Dermis microvascular lymphatic vessel endothelial cell (primary cell): ENCODE results near the gene MOB3B. TPM values are rescaled to one million over a fixed set of nuclear protein-coding genes. Genes with fewer than 3 reads are reported as not detected.
"Not testable (repeated sequence)": the region's sequence is repeated elsewhere in the genome, so short reads cannot be mapped to it uniquely, and the experiment has no call there.

Experiments
- DNase-seq, 2 donors: peaks; one replicate each; pipeline versions ENCODE4 v3.0.0 to v3.0.0-alpha.2; 2010; ENCODE audit warnings: low read depth in 2 of 2
- total RNA-seq: library from RNA; depleted of rRNA; stranded (reverse); fragments of >200 nt; gene quantifications from 2 replicates; pipeline ENCODE4 v1.2.1, GENCODE V29; 2014

MOB3B gene
- total RNA-seq, 1 donor from 2014 or later = 1.4 TPM

DNA sequence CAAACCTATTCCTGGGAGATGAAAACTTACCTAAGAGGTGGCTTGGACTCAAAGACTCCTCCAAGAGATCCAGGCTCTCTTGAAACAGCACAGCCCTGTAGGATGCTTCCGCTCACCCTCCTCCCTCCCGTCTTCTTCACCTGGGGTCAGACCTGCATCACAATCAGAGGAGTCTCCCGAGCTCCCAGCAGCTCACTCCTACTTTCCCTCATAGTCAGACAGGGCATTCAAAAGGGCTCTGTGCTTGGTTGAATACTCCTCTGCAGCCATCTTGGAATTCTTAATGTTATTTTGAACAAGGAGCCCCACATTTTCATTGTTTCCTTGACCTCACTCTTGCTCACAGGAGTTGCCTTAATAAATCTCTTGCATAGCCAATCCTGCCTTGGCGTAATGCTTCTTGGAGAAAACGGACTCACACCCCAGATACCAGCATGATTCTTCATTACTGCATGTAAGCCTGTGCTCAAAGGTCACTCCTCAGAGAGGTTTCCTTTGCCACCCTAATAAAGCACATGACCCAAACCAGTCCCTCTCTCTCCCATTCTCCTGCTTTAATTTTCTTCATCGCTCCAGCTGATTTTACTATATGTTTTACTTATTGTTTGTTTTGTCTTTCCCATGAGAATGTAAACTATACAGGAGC lies 52.6 kb downstream of the MOB3B start:
- DNase-seq = no peak

DNA sequence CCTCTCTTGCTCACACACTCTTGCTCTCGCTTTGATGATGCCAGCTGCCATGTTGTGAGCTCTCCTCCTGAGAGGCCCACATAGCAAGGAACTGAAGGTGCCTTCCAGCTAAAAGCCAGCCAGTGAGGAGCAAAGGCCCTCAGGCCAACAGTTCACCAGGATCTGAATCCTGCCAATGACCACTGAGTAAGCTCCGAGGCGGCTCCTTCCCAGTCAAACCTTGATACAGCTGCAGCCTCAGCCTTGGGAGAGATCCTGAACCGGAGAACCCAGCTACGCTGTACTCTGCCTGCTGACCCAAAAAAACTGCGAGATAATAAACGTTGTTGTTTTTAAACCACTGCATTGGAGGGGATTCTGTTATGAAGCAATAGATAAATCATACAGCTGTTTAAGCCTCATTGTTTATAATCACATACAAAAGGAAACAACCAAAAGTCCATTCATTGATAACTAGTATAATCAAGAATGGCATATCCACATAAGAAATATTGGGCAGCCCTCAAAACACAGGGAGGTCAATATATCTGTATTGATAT lies 54.5 kb downstream of the MOB3B start:
- DNase-seq = no peak

- no peak for DNase-seq
Observed at GRCh38 chr9:27474305-27474704, 55.3 kb downstream of the MOB3B start.

GRCh38 chr9:27473111-27473529 lies 56.5 kb downstream of the MOB3B start:
- no peak for DNase-seq

GRCh38 chr9:27472195-27472594 lies 57.4 kb downstream of the MOB3B start:
- no peak for DNase-seq

- no peak for DNase-seq
Observed at GRCh38 chr9:27471789-27472188, 57.8 kb downstream of the MOB3B start.

DNA sequence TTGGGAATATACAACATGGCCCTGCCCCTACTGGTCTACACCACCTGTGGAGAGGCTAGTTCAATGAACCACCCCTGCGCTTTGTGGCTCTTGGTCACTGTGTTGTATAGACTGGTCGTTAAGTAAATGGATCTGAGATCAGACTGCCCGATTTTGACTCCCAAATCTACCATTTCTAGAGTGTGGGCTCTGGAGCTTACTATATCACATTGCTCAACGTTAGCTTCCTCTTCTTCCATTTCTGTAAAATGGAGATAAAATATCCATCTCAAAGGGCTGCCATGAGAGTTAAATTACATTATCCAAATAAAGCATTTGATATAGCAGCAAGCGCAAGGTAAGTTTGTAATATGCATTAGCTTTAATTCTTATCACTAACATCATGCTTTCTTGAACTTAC lies 58.2 kb downstream of the MOB3B start:
- no peak for DNase-seq

DNA sequence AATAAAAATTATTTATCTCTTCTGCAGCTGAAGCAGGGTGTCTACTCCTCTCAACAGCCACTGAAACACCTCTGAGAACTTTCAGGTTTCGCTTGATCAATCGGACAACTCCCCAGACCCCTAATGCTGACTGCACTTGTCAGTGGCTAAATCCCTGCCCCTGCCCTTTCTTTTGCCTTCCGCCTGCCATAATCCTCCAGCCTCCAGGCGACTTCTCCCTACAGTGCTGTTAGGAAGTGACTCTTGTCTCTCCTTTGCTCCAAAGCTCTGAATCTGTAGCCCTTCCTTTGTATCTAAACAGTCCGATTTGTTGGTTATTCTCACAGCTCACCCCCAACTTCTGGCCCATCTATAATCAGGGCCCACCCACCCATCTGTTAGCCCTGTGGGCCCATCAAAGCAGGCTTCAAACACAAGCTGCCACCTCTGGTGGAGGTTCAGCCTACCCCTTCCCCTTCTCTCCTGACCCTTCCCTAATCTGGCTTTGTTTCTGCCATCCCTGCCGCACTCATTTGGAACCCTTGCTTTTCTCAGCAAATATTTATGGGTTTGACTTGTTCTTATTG lies 59.2 kb downstream of the MOB3B start:
- no peak for DNase-seq

- DNase-seq = no peak
Observed at GRCh38 chr9:27469550-27469949, 60.1 kb downstream of the MOB3B start.

- DNase-seq = peak; percentile 21 to 61
Observed at GRCh38 chr9:27468462-27469110, 61.0 kb downstream of the MOB3B start.

DNA sequence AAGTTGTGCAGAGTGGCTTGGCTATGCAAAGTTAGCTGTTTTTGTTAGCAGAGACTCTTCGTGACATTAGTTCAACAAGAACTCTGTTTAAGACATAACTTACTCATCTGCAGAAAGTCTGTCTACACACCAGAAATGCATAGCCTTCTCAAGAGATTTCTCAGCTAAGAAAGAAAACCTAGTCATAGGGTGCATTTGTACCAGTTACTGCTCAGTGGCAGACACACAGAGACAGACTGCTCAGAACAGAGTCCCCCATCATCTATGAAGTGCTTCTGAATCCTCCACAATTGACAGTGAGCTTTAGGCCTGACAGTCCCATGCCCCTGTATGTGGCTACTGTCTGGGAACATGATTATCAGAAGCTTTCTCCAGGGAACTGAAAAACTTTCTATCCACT lies 61.6 kb downstream of the MOB3B start:
- DNase-seq = no peak

- no peak for DNase-seq
Observed at GRCh38 chr9:27467486-27467885, 62.1 kb downstream of the MOB3B start.

DNA sequence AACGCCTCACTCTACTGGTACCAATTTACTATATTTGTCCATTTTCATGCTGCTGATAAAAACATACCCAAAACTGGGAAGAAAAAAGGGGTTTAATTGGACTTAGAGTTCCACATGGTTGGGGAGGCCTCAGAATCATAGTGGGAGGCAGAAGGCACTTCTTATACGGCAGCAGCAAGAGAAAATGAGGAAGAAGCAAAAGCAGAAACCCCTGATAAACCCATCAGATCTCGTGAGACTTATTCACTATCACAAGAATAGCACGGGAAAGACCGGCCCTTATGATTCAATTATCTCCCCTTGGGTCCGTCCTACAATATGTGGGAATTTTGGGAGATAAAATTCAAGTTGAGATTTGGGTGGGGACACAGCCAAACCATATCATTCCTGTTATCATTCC lies 63.1 kb downstream of the MOB3B start:
- DNase-seq = not testable (repeated sequence)

- not testable (repeated sequence) for DNase-seq
Observed at GRCh38 chr9:27464950-27465349, 64.7 kb downstream of the MOB3B start.

DNA sequence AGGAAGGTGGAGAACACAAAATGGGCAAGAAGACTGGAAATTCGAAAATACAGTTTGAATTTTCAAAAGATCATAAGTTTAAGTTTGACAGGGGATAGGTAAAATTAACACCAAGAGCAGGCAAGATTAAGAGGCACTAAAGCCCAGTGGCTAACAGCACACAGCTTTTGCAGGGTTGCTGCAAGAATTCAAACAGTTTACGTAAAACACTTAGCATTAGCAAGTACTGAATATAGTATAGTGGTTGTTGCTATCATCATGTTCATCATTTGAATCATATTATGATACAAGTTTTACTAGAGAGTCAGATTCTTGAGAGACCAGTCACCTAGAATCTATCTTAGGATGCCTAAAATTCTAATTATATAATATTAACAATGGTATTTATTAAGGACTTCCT lies 66.8 kb downstream of the MOB3B start:
- DNase-seq = no peak

GRCh38 chr9:27462434-27462833 lies 67.2 kb downstream of the MOB3B start:
- no peak for DNase-seq

DNA sequence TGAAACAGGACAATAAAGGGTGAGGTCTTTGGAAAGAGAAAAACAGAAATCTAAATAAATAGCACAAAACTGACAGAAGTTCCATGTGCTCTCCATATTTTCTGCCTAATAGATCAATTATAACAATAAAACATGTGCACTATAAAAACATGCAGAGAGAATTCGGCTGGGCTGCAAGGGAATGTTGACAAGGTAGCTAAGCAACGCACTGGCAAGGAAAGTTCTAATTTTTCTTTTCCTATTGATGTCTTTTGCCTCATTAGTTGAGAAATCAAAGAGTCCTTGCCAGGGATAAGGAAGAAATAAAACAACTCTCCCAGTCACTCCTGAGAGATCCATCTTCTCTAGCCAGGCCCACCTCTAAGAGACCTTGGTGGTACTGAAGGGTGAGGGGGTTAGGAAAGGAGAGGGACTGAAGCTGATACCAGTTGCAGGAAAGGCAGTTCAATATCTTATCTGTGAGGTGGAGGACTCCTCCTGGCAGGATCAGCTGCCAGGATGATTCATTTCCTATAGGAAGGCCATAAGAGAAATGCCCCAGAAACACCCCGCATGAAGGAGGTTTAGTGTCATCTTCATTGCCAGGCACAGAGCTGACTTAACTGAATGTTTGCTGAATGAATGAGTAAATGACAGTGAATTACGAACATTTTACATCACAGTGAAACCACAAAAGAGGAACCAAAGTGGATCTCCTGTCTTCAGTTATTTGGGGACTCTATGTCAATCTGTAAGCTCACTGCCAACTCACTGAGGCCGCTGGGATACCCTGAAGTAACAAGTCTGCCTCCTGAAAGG lies 69.2 kb downstream of the MOB3B start:
- peak; percentile 58 to 61 for DNase-seq

DNA sequence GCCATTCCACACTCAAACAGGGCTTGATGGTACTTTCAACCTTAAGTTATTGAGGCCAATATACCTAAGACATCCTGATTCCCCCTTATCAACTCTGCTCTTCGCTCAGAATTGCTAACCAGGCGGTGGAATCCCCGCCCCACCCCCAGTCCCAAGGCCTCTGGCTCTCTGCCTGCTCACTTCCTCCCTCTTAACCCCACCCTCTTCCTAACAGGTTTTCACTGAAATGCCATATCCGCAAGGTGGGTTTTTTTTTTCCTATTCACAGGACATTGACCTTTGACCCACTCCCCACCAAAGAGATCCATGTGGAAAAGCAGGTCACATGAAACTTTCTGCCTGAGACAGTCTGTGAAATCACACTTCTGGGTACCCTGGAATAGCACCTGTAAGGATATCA lies 72.2 kb downstream of the MOB3B start:
- peak; percentile 38 to 48 for DNase-seq

GRCh38 chr9:27453860-27454553 lies 75.6 kb downstream of the MOB3B start:
- no peak for DNase-seq

DNA sequence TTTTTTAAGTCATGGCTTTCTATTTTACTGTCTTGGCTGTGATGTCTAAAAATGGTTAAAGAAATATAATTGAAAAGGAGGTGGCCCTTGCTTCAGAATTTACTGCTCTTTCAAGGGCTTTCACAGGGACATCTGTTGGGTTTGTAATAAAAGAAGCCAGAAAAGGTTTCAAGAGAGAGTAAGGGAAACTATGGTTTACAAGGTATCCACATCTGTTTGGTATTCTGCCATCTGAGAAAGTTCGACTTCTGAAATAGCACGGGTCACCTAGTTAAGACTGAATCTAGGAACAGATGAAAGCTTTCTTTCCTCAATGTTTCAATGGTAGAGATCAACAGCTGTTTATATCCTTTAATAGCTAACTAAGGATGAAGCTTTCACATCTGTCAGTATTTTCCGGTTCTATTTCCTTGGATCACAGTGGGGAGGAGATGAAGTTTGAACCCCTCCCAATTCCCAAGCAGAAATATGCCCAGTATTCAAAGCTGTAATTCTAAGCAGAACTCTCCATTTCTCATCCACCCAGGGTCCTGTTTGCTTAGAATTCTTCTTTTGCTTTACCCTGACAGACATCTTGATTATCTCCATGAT lies 78.3 kb downstream of the MOB3B start:
- DNase-seq = no peak

DNA sequence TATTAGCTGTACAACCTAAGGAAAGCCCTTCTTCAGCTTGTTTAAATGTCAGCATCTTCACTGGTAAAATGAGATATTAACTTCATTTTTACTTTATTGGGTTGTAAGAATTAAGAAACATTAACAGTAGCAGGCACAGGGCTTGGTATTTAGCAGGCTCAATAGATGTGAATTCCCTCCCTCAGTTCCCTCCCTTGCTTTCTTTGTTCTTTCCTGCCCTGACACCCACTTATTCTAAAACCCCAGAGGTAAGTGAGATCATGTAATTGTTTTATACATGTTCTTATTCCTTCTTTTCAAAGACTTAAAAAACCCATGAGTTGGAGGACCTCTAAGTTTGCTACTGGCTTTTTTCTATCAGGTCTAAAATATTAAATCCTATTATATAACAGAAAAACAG lies 78.9 kb downstream of the MOB3B start:
- no peak for DNase-seq
